Large intestine (tissue), 3 donors: ENCODE measurements around the gene MFSD8. TPM values are rescaled to one million over a fixed set of nuclear protein-coding genes. Genes with fewer than 3 reads are reported as not detected.
"Not testable (repeated sequence)": the region's sequence is repeated elsewhere in the genome, so short reads cannot be mapped to it uniquely, and the experiment has no call there.

Source experiments
- DNase-seq, 2 donors: peaks; one replicate each; pipeline versions ENCODE4 v3.0.0 to v3.0.0-alpha.2; 2013
- H3K27ac ChIP-seq: one replicate; pipeline ENCODE4 v1.5.1; 2013; ENCODE audit warnings: low read length
- H3K27me3 ChIP-seq: 2 replicates; pipeline ENCODE4 v1.6.1; 2013; ENCODE audit warnings: low read length; ENCODE audit not compliant: control insufficient read depth, insufficient read depth
- H3K36me3 ChIP-seq: 2 replicates; pipeline ENCODE4 v1.6.1; 2013; ENCODE audit warnings: low read length; ENCODE audit not compliant: control insufficient read depth, insufficient read depth
- H3K4me1 ChIP-seq: one replicate; pipeline ENCODE4 v1.6.1; 2013; ENCODE audit warnings: low read length; ENCODE audit not compliant: control insufficient read depth, insufficient read depth
- H3K4me3 ChIP-seq: one replicate; pipeline ENCODE4 v1.5.1; 2013; ENCODE audit warnings: low read length
- H3K9me3 ChIP-seq: one replicate; pipeline ENCODE4 v1.6.1; 2013; ENCODE audit warnings: mild to moderate bottlenecking, low read depth, low read length, moderate library complexity; ENCODE audit not compliant: control insufficient read depth
- WGBS: methylation state at CpG from one replicate; pipeline ENCODE4 v1.1.5; 2013; ENCODE audit warnings: low lambda C conversion rate; ENCODE audit not compliant: insufficient coverage; 5-methylcytosine and 5-hydroxymethylcytosine counted together
- polyA plus RNA-seq: library from polyadenylated mRNA; unstranded; fragments of 120-200 nt; gene quantifications from one replicate; pipeline ENCODE4 v1.2.1, GENCODE V29; 2013

Gene MFSD8
- polyA plus RNA-seq, 1 donor: 34.4 TPM

GRCh38 chr4:127985989-127986388 lies 21.0 kb upstream of the MFSD8 start:
- no peak overlapping the region for H3K27ac ChIP-seq
- no peaks in the 10 kb centered on the region for H3K27me3 ChIP-seq
- no peaks in the 10 kb centered on the region for H3K4me1 ChIP-seq
- no peak for DNase-seq
- peaks cover 10% of the 10 kb centered on the region for H3K36me3 ChIP-seq
- H3K4me3 ChIP-seq: no peak overlapping the region
- no peaks in the 10 kb centered on the region for H3K9me3 ChIP-seq
- no CpG with 5 or more reads among the region's 1 CpG for WGBS

GRCh38 chr4:127982445-127982844 lies 17.5 kb upstream of the MFSD8 start:
- H3K27me3 ChIP-seq: no peaks in the 10 kb centered on the region

GRCh38 chr4:127978930-127979329 lies 14.0 kb upstream of the MFSD8 start:
- Histone ChIP-seq H3K36me3 (peaks cover 7% of the 10 kb centered on the region), H3K27ac (no peak overlapping the region), H3K4me3 (no peak overlapping the region), H3K27me3 (no peaks in the 10 kb centered on the region), H3K9me3 (no peaks in the 10 kb centered on the region), H3K4me1 (no peaks in the 10 kb centered on the region)
- no peak for DNase-seq
- no CpG with 5 or more reads among the region's 2 CpGs for WGBS

More at GRCh38 chr4:127982445-127982844, 17.5 kb upstream of the MFSD8 start:
- Histone ChIP-seq H3K4me1 (no peaks in the 10 kb centered on the region), H3K4me3 (no peak overlapping the region), H3K27ac (no peak overlapping the region), H3K36me3 (peaks cover 5% of the 10 kb centered on the region), H3K9me3 (no peaks in the 10 kb centered on the region)
- WGBS: 100% methylated on average over 1 of the region's 2 CpGs
- DNase-seq: no peak

GRCh38 chr4:127975121-127975770 lies 10.3 kb upstream of the MFSD8 start:
- 100% methylated on average over 1 of the region's 2 CpGs for WGBS

GRCh38 chr4:127970925-127971324 lies 6.0 kb upstream of the MFSD8 start:
- WGBS: no CpG with 5 or more reads among the region's 4 CpGs
- not testable (repeated sequence) for H3K4me1 ChIP-seq, H3K4me3 ChIP-seq, DNase-seq, H3K9me3 ChIP-seq, H3K27me3 ChIP-seq, H3K27ac ChIP-seq
- H3K36me3 ChIP-seq: peaks cover 19% of the 10 kb centered on the region

More at GRCh38 chr4:127975121-127975770, 10.3 kb upstream of the MFSD8 start:
- Histone ChIP-seq H3K4me3 (no peak overlapping the region), H3K36me3 (peaks cover 19% of the 10 kb centered on the region), H3K9me3 (no peaks in the 10 kb centered on the region), H3K4me1 (no peaks in the 10 kb centered on the region), H3K27me3 (no peaks in the 10 kb centered on the region), H3K27ac (no peak overlapping the region)
- DNase-seq: no peak

GRCh38 chr4:127968586-127968985 lies 3.6 kb upstream of the MFSD8 start:
- Histone ChIP-seq H3K27ac (no peak overlapping the region), H3K36me3 (peaks cover 13% of the 10 kb centered on the region), H3K4me3 (no peak overlapping the region), H3K27me3 (no peaks in the 10 kb centered on the region), H3K4me1 (peaks cover 3% of the 10 kb centered on the region), H3K9me3 (no peaks in the 10 kb centered on the region)
- DNase-seq: no peak
- WGBS: 100% methylated on average over 1 of the region's 2 CpGs

GRCh38 chr4:127967141-127967775 lies 2.3 kb upstream of the MFSD8 start:
- H3K9me3 ChIP-seq: no peaks in the 10 kb centered on the region
- no peaks in the 10 kb centered on the region for H3K27me3 ChIP-seq

GRCh38 chr4:127965803-127966175 lies 816 bp upstream of the MFSD8 start:
- Histone ChIP-seq H3K27ac (peak overlapping the region; percentile 100), H3K4me3 (peak overlapping the region; percentile 87), H3K36me3 (peaks cover 3% of the 10 kb centered on the region), H3K27me3 (no peaks in the 10 kb centered on the region), H3K4me1 (peaks cover 3% of the 10 kb centered on the region), H3K9me3 (no peaks in the 10 kb centered on the region)
- no CpG with 5 or more reads among the region's 15 CpGs for WGBS
- DNase-seq: peak; percentile 76 to 90

More at GRCh38 chr4:127967141-127967775, 2.3 kb upstream of the MFSD8 start:
- Histone ChIP-seq H3K27ac (no peak overlapping the region), H3K4me3 (no peak overlapping the region), H3K36me3 (peaks cover 8% of the 10 kb centered on the region), H3K4me1 (peaks cover 3% of the 10 kb centered on the region)
- peak in 1 of 2 donors; percentile 8 for DNase-seq
- WGBS: no CpG with 5 or more reads among the region's 1 CpG

- Histone ChIP-seq H3K27ac (peak overlapping the region; percentile 100), H3K4me3 (peak overlapping the region; percentile 87)
- H3K4me1 ChIP-seq, H3K27me3 ChIP-seq, DNase-seq, H3K9me3 ChIP-seq, H3K36me3 ChIP-seq: not testable (repeated sequence)
- no CpG with 5 or more reads among the region's 41 CpGs for WGBS
Observed at GRCh38 chr4:127964426-127965061, 429 bp downstream of the MFSD8 start.

- not testable (repeated sequence) for H3K27me3 ChIP-seq, H3K9me3 ChIP-seq, H3K36me3 ChIP-seq, H3K4me1 ChIP-seq
- DNase-seq: peak in 1 of 2 donors; percentile 10
- Histone ChIP-seq H3K4me3 (peak overlapping the region; percentile 87), H3K27ac (peak overlapping the region; percentile 17)
- WGBS: 100% methylated on average over 3 of the region's 35 CpGs
Observed at GRCh38 chr4:127963633-127964398, 1.2 kb downstream of the MFSD8 start.
